Measurements from ENCODE around the gene MCM5. TPM values are rescaled to one million over a fixed set of nuclear protein-coding genes. Genes with fewer than 3 reads are reported as not detected.

Gene MCM5
- total and polyA plus RNA-seq, 2 donors from 2014 or later, result 10.2 to 26.4 TPM

DNA sequence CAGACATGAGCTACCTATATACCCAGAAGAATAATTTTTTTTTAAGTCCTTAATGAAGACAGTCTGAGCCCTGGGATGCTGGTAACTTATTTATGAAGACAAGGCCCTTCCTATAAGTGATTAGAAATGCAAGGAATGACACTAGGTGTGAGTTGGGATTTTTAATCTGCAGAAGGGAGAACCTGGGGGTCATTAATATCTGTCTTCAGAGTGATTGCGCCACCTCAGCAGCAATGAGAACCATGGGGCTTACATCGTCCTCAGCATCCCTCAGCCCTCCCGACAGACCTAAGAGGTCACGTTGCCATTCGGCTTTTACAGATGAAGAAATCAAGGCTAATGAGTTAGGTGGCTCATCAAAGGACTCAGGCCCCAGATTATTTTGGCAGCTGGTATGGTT is 55.6 kb downstream of the MCM5 start:
- H3K4me1 ChIP-seq (ENCODE audit: control insufficient read depth in 2 of 3, insufficient read depth in 2 of 3, low read depth in 1 of 3, low read length in 3 of 3), result no peaks in the 10 kb centered on the region
- H3K9ac ChIP-seq (ENCODE audit: low read length in 3 of 3), result no peak overlapping the region
- H3K4me3 ChIP-seq (ENCODE audit: low read length in 3 of 3), result no peak overlapping the region
- no peaks in the 10 kb centered on the region for H3K9me3 ChIP-seq (ENCODE audit: control insufficient read depth in 2 of 3, insufficient read depth in 1 of 3, low read length in 3 of 3)
- FAIRE-seq (no peak), DNase-seq (no peak)
- H3K27ac ChIP-seq (ENCODE audit: low read depth in 2 of 2, low read length in 2 of 2), result no peak overlapping the region
- intact Hi-C loops (cut with DNase I), result no loop called here
- TF ChIP-seq, protein P1, sequence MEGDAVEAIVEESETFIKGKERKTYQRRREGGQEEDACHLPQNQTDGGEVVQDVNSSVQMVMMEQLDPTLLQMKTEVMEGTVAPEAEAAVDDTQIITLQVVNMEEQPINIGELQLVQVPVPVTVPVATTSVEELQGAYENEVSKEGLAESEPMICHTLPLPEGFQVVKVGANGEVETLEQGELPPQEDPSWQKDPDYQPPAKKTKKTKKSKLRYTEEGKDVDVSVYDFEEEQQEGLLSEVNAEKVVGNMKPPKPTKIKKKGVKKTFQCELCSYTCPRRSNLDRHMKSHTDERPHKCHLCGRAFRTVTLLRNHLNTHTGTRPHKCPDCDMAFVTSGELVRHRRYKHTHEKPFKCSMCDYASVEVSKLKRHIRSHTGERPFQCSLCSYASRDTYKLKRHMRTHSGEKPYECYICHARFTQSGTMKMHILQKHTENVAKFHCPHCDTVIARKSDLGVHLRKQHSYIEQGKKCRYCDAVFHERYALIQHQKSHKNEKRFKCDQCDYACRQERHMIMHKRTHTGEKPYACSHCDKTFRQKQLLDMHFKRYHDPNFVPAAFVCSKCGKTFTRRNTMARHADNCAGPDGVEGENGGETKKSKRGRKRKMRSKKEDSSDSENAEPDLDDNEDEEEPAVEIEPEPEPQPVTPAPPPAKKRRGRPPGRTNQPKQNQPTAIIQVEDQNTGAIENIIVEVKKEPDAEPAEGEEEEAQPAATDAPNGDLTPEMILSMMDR (IDR thresholded peaks at IDR 0.05; ENCODE audit: borderline replicate concordance, extremely low read depth, insufficient read depth), result no peak
- no peaks in the 10 kb centered on the region for H3K27me3 ChIP-seq (ENCODE audit: control insufficient read depth, insufficient read depth, low read length)
- H3K36me3 ChIP-seq (ENCODE audit: control insufficient read depth in 2 of 3, insufficient read depth in 3 of 3, low read length in 3 of 3), result no peaks in the 10 kb centered on the region

DNA sequence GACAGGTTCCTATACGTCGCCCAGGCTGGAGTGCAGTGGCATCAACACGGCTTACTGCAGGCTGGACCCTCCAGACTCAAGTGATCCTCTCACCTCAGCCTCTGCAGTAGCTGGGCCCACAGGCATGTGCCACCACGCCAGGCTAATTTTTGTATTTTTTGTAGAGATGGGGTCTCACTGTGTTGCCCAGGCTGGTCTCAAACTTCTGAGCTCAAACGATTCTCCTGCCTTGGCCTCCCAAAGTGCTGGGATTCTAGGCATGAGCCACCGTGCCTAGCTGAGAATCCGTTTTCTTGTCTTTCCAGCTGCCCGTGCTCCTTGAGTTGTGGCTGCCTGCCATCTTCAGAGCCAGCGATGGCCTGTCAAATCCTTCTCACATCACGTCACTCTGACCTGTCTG is 56.8 kb downstream of the MCM5 start:
- DNase-seq (no peak), FAIRE-seq (no peak)
- no peaks in the 10 kb centered on the region for H3K27me3 ChIP-seq (ENCODE audit: control insufficient read depth, insufficient read depth, low read length)
- H3K27ac ChIP-seq (ENCODE audit: low read depth in 2 of 2, low read length in 2 of 2), result no peak overlapping the region
- H3K4me3 ChIP-seq (ENCODE audit: low read length in 3 of 3), result no peak overlapping the region
- no peak overlapping the region for H3K9ac ChIP-seq (ENCODE audit: low read length in 3 of 3)
- no peaks in the 10 kb centered on the region for H3K4me1 ChIP-seq (ENCODE audit: control insufficient read depth in 2 of 3, insufficient read depth in 2 of 3, low read depth in 1 of 3, low read length in 3 of 3)
- H3K9me3 ChIP-seq (ENCODE audit: control insufficient read depth in 2 of 3, insufficient read depth in 1 of 3, low read length in 3 of 3), result no peaks in the 10 kb centered on the region
- intact Hi-C loops (cut with DNase I), result no loop called here
- TF ChIP-seq, protein P1 (IDR thresholded peaks at IDR 0.05; ENCODE audit: borderline replicate concordance, extremely low read depth, insufficient read depth), result no peak
- H3K36me3 ChIP-seq (ENCODE audit: control insufficient read depth in 2 of 3, insufficient read depth in 3 of 3, low read length in 3 of 3), result no peaks in the 10 kb centered on the region

DNA sequence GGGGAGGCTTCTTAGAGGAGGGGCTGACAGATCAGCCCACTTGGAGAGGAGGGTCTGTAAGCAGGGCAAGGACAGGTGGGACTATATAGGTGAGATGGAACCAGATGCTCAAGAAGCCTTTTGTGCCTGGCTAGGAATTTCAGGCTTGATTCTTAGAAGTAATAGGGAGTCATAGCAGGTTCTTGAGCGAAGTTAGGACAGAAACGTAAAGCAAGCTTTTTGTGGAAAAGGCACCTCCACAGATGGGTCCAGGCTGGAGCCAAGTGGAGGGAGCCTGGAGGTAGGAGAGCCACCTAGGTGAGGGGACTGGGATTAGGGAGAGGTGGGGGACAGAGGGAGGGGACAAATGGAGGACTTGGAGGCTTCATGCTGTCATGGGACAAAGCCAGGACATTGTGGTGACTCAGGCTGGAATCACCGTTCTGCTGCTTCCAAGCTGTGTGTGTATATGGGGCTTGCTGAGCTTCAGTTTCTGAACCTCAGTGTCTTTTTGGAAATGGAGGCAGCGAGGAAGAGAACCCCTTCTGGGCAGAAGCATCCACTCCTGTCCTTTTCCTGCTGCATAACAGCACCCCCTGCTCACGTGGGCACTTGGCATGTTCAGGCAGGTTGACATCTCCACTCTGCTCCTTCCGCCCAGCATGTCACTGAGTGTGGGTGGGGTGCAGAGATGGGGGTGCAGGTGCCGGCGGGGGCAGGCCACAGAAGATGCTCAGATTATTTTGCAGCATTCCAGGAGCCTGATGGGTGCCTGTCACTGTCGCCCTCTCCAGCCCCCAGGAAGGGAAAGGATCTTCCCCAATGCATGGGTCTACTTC is 58.0 kb downstream of the MCM5 start:
- Histone ChIP-seq H3K36me3 (ENCODE audit: control insufficient read depth in 2 of 3, insufficient read depth in 3 of 3, low read length in 3 of 3) (no peaks in the 10 kb centered on the region), H3K9ac (ENCODE audit: low read length in 3 of 3) (no peak overlapping the region), H3K4me3 (ENCODE audit: low read length in 3 of 3) (no peak overlapping the region), H3K27me3 (ENCODE audit: control insufficient read depth, insufficient read depth, low read length) (no peaks in the 10 kb centered on the region), H3K27ac (ENCODE audit: low read depth in 2 of 2, low read length in 2 of 2) (no peak overlapping the region), H3K4me1 (ENCODE audit: control insufficient read depth in 2 of 3, insufficient read depth in 2 of 3, low read depth in 1 of 3, low read length in 3 of 3) (no peaks in the 10 kb centered on the region), H3K9me3 (ENCODE audit: control insufficient read depth in 2 of 3, insufficient read depth in 1 of 3, low read length in 3 of 3) (no peaks in the 10 kb centered on the region)
- DNase-seq (no peak), FAIRE-seq (no peak)
- TF ChIP-seq, protein P1 (IDR thresholded peaks at IDR 0.05; ENCODE audit: borderline replicate concordance, extremely low read depth, insufficient read depth), result no peak
- intact Hi-C loops (cut with DNase I), result no loop called here

Data from kidney (tissue), 14 donors.